ENCODE data around the gene TPSB2.

Gene TPSB2

GRCh38 chr16:1278477-1278876, 48.5 kb upstream of the TPSB2 start:
- ChIA-PET CTCF (interaction anchor here (0.9 kb wide), 1 partner anchor 22 kb away, joined by 3 read pairs; no protein-coding TSS in a partner anchor), POLR2A (no interaction called here)
- TF ChIP-seq GLIS1 (tag by site-specific recombination; IDR thresholded peaks at IDR 0.05) (peak; percentile 92), GLIS2 (tag by site-specific recombination; IDR thresholded peaks at IDR 0.05) (peak; percentile 68), ZNF423 (tag by site-specific recombination; IDR thresholded peaks at IDR 0.05) (0 out of 2 replicates have a peak, but pooled peaks have one; percentile 41), KLF1 (tag by site-specific recombination; IDR thresholded peaks at IDR 0.05) (0 out of 2 replicates have a peak, but pooled peaks have one; percentile 25), ZSCAN5A (tag by site-specific recombination; IDR thresholded peaks at IDR 0.05) (no peak), ZIC2 (tag by site-specific recombination; IDR thresholded peaks at IDR 0.05) (peak; percentile 99), ZNF416 (tag by site-specific recombination; IDR thresholded peaks at IDR 0.05) (no peak), ZNF521 (tag by site-specific recombination; IDR thresholded peaks at IDR 0.05) (no peak)
- Histone ChIP-seq H3K27ac (ENCODE audit: extremely low read depth, low read depth, low read length) (no peak overlapping the region), H3K9me3 (ENCODE audit: control insufficient read depth, insufficient read depth, low read depth, low read length) (no peaks in the 10 kb centered on the region), H3K4me3 (ENCODE audit: low read depth, low read length) (no peak overlapping the region), H3K36me3 (ENCODE audit: control insufficient read depth in 2 of 2, insufficient read depth in 1 of 2, low read length in 2 of 2) (no peaks in the 10 kb centered on the region), H3K4me1 (ENCODE audit: control insufficient read depth, insufficient read depth, low read length) (no peaks in the 10 kb centered on the region)

- POLR2A ChIA-PET = no interaction called here
- Histone ChIP-seq H3K27ac (ENCODE audit: extremely low read depth, low read depth, low read length) (no peak overlapping the region), H3K4me3 (ENCODE audit: low read depth, low read length) (no peak overlapping the region), H3K9me3 (ENCODE audit: control insufficient read depth, insufficient read depth, low read depth, low read length) (no peaks in the 10 kb centered on the region), H3K36me3 (ENCODE audit: control insufficient read depth in 2 of 2, insufficient read depth in 1 of 2, low read length in 2 of 2) (no peaks in the 10 kb centered on the region), H3K4me1 (ENCODE audit: control insufficient read depth, insufficient read depth, low read length) (no peaks in the 10 kb centered on the region)
- CTCF ChIA-PET = interaction anchor here (0.6 to 0.9 kb wide), 3 partner anchors 18 to 569 kb away, joined by 3 to 4 read pairs (median 4); no protein-coding TSS in a partner anchor
- TF ChIP-seq ZNF366 (tag by site-specific recombination; conservative IDR thresholded peaks at IDR 0.05) (0 out of 2 replicates have a peak, but pooled peaks have one; percentile 23), PBX3 (CRISPR knock-in tag; IDR thresholded peaks at IDR 0.05) (peak; percentile 65), ZNF560 (tag by site-specific recombination; IDR thresholded peaks at IDR 0.05; ENCODE audit: borderline replicate concordance) (no peak)
Measured at GRCh38 chr16:1277617-1278282, 47.8 kb upstream of the TPSB2 start.

GRCh38 chr16:1277151-1277598, 47.2 kb upstream of the TPSB2 start:
- no peaks in the 10 kb centered on the region for H3K36me3 ChIP-seq (ENCODE audit: control insufficient read depth in 2 of 2, insufficient read depth in 1 of 2, low read length in 2 of 2)
- peaks cover 5% of the 10 kb centered on the region for H3K4me1 ChIP-seq (ENCODE audit: control insufficient read depth, insufficient read depth, low read length)
- no peaks in the 10 kb centered on the region for H3K9me3 ChIP-seq (ENCODE audit: control insufficient read depth, insufficient read depth, low read depth, low read length)
- H3K27ac ChIP-seq (ENCODE audit: extremely low read depth, low read depth, low read length) = no peak overlapping the region
- no peak overlapping the region for H3K4me3 ChIP-seq (ENCODE audit: low read depth, low read length)
- TF ChIP-seq ZNF24 (tag by site-specific recombination; IDR thresholded peaks at IDR 0.05) = no peak
- no peak for TF ChIP-seq ZNF449 (tag by site-specific recombination; IDR thresholded peaks at IDR 0.05)
- no peak for TF ChIP-seq ZNF132 (tag by site-specific recombination; IDR thresholded peaks at IDR 0.05; ENCODE audit: borderline replicate concordance)
- peak; percentile 26; the same call in 1 of the 2 replicates for TF ChIP-seq ZIC2 (tag by site-specific recombination; IDR thresholded peaks at IDR 0.05)
- ChIA-PET CTCF (no interaction called here), POLR2A (no interaction called here)

- H3K27ac ChIP-seq (ENCODE audit: extremely low read depth, low read depth, low read length) = no peak overlapping the region
- TF ChIP-seq ZNF202 (tag by site-specific recombination; IDR thresholded peaks at IDR 0.05; ENCODE audit: borderline replicate concordance) (no peak), GLIS1 (tag by site-specific recombination; IDR thresholded peaks at IDR 0.05) (0 out of 2 replicates have a peak, but pooled peaks have one; percentile 10), ZNF677 (tag by site-specific recombination; IDR thresholded peaks at IDR 0.05) (no peak)
- H3K4me3 ChIP-seq (ENCODE audit: low read depth, low read length) = no peak overlapping the region
- H3K36me3 ChIP-seq (ENCODE audit: control insufficient read depth in 2 of 2, insufficient read depth in 1 of 2, low read length in 2 of 2) = no peaks in the 10 kb centered on the region
- no peaks in the 10 kb centered on the region for H3K9me3 ChIP-seq (ENCODE audit: control insufficient read depth, insufficient read depth, low read depth, low read length)
- POLR2A ChIA-PET = no interaction called here
- CTCF ChIA-PET = no interaction called here
- peaks cover 8% of the 10 kb centered on the region for H3K4me1 ChIP-seq (ENCODE audit: control insufficient read depth, insufficient read depth, low read length)
Measured at GRCh38 chr16:1276580-1276878, 46.5 kb upstream of the TPSB2 start.
